H1 (cell line): Measurements from ENCODE around the gene SORBS1.

Source experiments
- CHD1 ChIP-seq: IDR thresholded peaks from 2 replicates; pipeline ENCODE4 v1.6.1; 2012; ENCODE audit warnings: low read depth, low read length, improper control_type of control experiment
- POLR2AphosphoS5 ChIP-seq: IDR thresholded peaks from 2 replicates; pipeline ENCODE4 v1.6.1; 2011; ENCODE audit warnings: low read depth, low read length
- TCF12 ChIP-seq: IDR thresholded peaks from 2 replicates; pipeline ENCODE4 v1.6.1; 2011; ENCODE audit warnings: low read depth, mild to moderate bottlenecking, low read length
- TF ChIP-seq, protein P1 (sequence below), 3 experiments: IDR thresholded peaks; 1 replicate in 2 of 3; 2 replicates in 1 of 3; pipeline versions ENCODE4 v1.5.1 to v1.6.1; 2011; ENCODE audit warnings: low read length in 3 of 3, mild to moderate bottlenecking in 3 of 3, inconsistent platforms in 2 of 3, low read depth in 1 of 3, moderate library complexity in 1 of 3; ENCODE audit not compliant: insufficient read depth in 1 of 3; ENCODE audit errors: control extremely low read depth in 1 of 3
- TF ChIP-seq, protein P2 (sequence below): IDR thresholded peaks from 2 replicates; pipeline ENCODE4 v1.6.1; 2012; ENCODE audit warnings: low read length, inconsistent platforms

DNA sequence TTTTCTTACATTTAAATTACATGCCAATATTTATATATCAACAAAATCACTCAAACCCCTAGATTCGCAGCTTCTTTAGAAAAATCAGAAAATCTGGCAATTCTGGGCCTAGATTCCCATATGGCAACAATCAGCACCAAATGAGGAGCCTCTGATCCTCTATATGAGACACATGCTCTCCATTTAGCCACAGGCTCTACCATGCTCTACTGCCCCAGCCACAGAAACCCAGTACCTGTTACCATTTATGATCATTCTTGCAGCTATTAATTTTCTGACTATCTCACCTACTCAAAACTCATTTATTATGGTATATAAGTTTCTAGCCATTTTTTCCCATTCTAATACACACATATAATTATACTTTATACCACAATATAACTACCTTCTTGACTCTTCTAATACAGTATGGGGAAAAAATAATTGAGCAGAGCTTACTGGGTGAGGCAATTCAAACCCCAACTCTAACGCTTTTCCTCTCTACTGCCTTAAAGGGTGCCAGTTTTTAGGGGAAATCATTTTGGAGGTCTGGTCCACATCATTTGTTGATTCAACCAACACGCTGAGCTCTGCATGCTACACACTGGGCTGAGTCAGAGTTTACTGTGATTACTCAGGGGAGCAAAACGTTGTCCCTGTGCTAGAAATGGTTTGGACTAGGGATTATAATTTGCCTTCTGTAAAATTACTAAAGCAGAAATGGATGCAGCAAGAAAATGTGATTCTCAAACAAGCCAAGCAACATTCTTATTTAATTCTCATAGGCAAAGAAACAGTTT lies 281.9 kb downstream of the SORBS1 start:
- TF ChIP-seq, protein P1, sequence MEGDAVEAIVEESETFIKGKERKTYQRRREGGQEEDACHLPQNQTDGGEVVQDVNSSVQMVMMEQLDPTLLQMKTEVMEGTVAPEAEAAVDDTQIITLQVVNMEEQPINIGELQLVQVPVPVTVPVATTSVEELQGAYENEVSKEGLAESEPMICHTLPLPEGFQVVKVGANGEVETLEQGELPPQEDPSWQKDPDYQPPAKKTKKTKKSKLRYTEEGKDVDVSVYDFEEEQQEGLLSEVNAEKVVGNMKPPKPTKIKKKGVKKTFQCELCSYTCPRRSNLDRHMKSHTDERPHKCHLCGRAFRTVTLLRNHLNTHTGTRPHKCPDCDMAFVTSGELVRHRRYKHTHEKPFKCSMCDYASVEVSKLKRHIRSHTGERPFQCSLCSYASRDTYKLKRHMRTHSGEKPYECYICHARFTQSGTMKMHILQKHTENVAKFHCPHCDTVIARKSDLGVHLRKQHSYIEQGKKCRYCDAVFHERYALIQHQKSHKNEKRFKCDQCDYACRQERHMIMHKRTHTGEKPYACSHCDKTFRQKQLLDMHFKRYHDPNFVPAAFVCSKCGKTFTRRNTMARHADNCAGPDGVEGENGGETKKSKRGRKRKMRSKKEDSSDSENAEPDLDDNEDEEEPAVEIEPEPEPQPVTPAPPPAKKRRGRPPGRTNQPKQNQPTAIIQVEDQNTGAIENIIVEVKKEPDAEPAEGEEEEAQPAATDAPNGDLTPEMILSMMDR (IDR thresholded peaks at IDR 0.05; ENCODE audit: control extremely low read depth in 1 of 3, insufficient read depth in 1 of 3, low read depth in 1 of 3, low read length in 3 of 3) = no peak
- TF ChIP-seq, protein P2, sequence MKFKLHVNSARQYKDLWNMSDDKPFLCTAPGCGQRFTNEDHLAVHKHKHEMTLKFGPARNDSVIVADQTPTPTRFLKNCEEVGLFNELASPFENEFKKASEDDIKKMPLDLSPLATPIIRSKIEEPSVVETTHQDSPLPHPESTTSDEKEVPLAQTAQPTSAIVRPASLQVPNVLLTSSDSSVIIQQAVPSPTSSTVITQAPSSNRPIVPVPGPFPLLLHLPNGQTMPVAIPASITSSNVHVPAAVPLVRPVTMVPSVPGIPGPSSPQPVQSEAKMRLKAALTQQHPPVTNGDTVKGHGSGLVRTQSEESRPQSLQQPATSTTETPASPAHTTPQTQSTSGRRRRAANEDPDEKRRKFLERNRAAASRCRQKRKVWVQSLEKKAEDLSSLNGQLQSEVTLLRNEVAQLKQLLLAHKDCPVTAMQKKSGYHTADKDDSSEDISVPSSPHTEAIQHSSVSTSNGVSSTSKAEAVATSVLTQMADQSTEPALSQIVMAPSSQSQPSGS = no peak
- TF ChIP-seq TCF12 (no peak), CHD1 (no peak), POLR2AphosphoS5 (no peak)
